Thyroid gland (tissue), 4 donors: ENCODE measurements around the gene PRPH. TPM values are rescaled to one million over a fixed set of nuclear protein-coding genes. Genes with fewer than 3 reads are reported as not detected.
"Not testable (repeated sequence)": the region's sequence is repeated elsewhere in the genome, so short reads cannot be mapped to it uniquely, and the experiment has no call there.

Source experiments
- DNase-seq, 2 donors: peaks; one replicate each; pipeline ENCODE4 v3.0.0-alpha.2; 2019
- H3K27ac ChIP-seq, 3 donors: fragments of 200-600 bp; sonication (generic); 1 replicate in 2 of 3; 2 replicates in 1 of 3; pipeline ENCODE4 v1.5.1; 2016 to 2019; ENCODE audit warnings: mild to moderate bottlenecking in 1 of 3, moderate library complexity in 1 of 3
- H3K27me3 ChIP-seq: fragments of 200-600 bp; sonication (generic); one replicate; pipeline ENCODE4 v1.5.1; 2019
- H3K36me3 ChIP-seq, 2 donors: fragments of 200-600 bp; sonication (generic); one replicate each; pipeline ENCODE4 v1.5.1; 2016 to 2019
- H3K4me1 ChIP-seq, 2 donors: fragments of 200-600 bp; sonication (generic); one replicate each; pipeline ENCODE4 v1.5.1; 2017 to 2019
- H3K4me3 ChIP-seq, 3 donors: fragments of 200-600 bp; sonication (generic); replicated peaks in 1 of 3; 1 replicate in 2 of 3; 2 replicates in 1 of 3; pipeline ENCODE4 v1.5.1; 2016; ENCODE audit warnings: mild to moderate bottlenecking in 1 of 3
- H3K9me3 ChIP-seq: fragments of 200-600 bp; sonication (generic); one replicate; pipeline ENCODE4 v1.5.1; 2017
- POLR2A ChIP-seq, 2 donors: fragments of 450-650 bp; IDR thresholded peaks; one replicate each; pipeline ENCODE4 v1.6.1; 2017; ENCODE audit warnings: antibody characterized with exemption in 2 of 2, mild to moderate bottlenecking in 2 of 2, moderate library complexity in 1 of 2
- WGBS, 2 donors: methylation state at CpG; one replicate each; pipeline ENCODE4 v1.1.5; 2017; 5-methylcytosine and 5-hydroxymethylcytosine counted together
- intact Hi-C: fragments of 100-400 bp; cut with DNase I; formaldehyde crosslinking; loops from one replicate; pipeline ENCODE4 v1.15.1; 2023
- total RNA-seq, 4 donors: library from RNA; depleted of rRNA; stranded (reverse); fragments of >200 nt; gene quantifications; one replicate each; pipeline ENCODE4 v1.2.3, GENCODE V29; 2016
- TF ChIP-seq, protein P1 (sequence below), 6 experiments: fragments of 200-600 bp in 3 of 6; fragments of 450-650 bp in 3 of 6; sonication (generic) in 3 of 6; IDR thresholded peaks; one replicate each; pipeline ENCODE4 v1.5.1; 2016 to 2019; ENCODE audit warnings: antibody characterized with exemption in 6 of 6, mild to moderate bottlenecking in 2 of 6, inconsistent platforms in 1 of 6, moderate library complexity in 1 of 6

PRPH gene
- total RNA-seq, 4 donors from 2014 or later: 0.67 TPM; not detected in 3

DNA sequence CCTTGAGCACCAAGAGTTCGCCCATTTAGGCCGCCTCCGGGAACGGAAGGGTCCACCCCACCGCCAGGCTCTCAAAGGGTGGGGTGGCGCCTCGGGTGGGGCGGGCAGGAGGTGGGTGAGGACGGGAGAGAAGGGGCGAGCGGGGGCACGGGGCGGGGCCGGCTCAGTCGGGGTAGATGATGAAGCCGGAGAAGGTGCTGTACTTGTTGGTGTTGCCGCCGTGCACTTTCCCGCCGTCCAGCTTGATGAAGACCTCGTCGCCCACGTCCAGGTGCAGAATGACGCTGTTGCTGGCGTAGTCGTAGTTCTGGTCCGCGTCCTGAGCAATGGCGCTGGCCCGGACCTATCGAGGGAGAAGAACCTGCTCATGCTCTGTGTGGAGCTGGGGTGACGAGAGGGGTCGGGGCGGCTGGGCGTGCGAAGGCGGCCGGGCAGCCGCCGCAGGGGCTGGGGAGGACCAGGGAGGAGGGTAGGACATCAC, 38.0 kb downstream of the PRPH start:
- no peak overlapping the region for H3K4me3 ChIP-seq
- no peaks in the 10 kb centered on the region for H3K9me3 ChIP-seq
- H3K27ac ChIP-seq: no peak overlapping the region
- no peaks in the 10 kb centered on the region for H3K36me3 ChIP-seq
- WGBS, 2 donors: 17 to 24% methylated on average over 17 to 33 of the region's 40 CpGs
- H3K27me3 ChIP-seq: peaks cover 7% of the 10 kb centered on the region
- intact Hi-C loops: loop anchor here (5.0 kb wide), 1 partner anchor 41 kb away; no protein-coding TSS in a partner anchor
- peak in 1 of 2 donors; percentile 12 for DNase-seq
- H3K4me1 ChIP-seq: peaks cover 3 to 27% of the 10 kb centered on the region in 2 donors
- no peak for TF ChIP-seq POLR2A (IDR thresholded peaks at IDR 0.05)
- TF ChIP-seq, protein P1, sequence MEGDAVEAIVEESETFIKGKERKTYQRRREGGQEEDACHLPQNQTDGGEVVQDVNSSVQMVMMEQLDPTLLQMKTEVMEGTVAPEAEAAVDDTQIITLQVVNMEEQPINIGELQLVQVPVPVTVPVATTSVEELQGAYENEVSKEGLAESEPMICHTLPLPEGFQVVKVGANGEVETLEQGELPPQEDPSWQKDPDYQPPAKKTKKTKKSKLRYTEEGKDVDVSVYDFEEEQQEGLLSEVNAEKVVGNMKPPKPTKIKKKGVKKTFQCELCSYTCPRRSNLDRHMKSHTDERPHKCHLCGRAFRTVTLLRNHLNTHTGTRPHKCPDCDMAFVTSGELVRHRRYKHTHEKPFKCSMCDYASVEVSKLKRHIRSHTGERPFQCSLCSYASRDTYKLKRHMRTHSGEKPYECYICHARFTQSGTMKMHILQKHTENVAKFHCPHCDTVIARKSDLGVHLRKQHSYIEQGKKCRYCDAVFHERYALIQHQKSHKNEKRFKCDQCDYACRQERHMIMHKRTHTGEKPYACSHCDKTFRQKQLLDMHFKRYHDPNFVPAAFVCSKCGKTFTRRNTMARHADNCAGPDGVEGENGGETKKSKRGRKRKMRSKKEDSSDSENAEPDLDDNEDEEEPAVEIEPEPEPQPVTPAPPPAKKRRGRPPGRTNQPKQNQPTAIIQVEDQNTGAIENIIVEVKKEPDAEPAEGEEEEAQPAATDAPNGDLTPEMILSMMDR (IDR thresholded peaks at IDR 0.05): no peak

GRCh38 chr12:49333778-49334177, 38.8 kb downstream of the PRPH start:
- H3K27ac ChIP-seq, H3K36me3 ChIP-seq, H3K9me3 ChIP-seq, DNase-seq, H3K27me3 ChIP-seq, H3K4me3 ChIP-seq: not testable (repeated sequence)
- 48 to 63% methylated on average over 21 of the region's 21 CpGs for WGBS, 2 donors
- intact Hi-C loops: loop anchor here (5.0 kb wide), 1 partner anchor 41 kb away; no protein-coding TSS in a partner anchor
- peaks cover 3 to 27% of the 10 kb centered on the region in 2 donors for H3K4me1 ChIP-seq

DNA sequence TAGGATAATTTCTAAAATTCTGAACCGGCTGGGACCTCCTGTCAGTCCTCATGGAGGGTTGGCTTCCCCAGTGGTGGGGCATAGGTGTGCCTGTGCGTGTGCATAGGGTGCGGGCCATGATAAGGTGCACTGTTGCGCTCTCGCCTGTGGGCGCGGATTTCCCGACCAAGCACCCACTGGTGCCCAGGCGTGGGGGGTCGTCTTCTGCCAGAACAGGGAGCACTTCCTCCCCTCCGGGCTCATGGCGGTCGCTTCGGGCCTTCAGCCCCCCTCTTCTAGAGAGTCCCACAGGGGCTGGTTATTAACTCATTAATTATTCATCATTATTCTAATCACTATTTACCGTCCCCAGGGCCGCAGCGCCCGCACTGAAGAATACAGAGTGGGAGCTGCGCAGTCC, 39.3 kb downstream of the PRPH start:
- TF ChIP-seq, protein P1 (IDR thresholded peaks at IDR 0.05): no peak
- peaks cover 7% of the 10 kb centered on the region for H3K27me3 ChIP-seq
- H3K36me3 ChIP-seq: no peaks in the 10 kb centered on the region
- no peaks in the 10 kb centered on the region for H3K9me3 ChIP-seq
- peaks cover 3 to 31% of the 10 kb centered on the region in 2 donors for H3K4me1 ChIP-seq
- H3K4me3 ChIP-seq: no peak overlapping the region
- no peak for DNase-seq
- intact Hi-C loops: loop anchor here (5.0 kb wide), 1 partner anchor 42 kb away; no protein-coding TSS in a partner anchor
- WGBS, 2 donors: 60 to 65% methylated on average over 19 of the region's 19 CpGs
- H3K27ac ChIP-seq: no peak overlapping the region

GRCh38 chr12:49334681-49335080, 39.7 kb downstream of the PRPH start:
- intact Hi-C loops: loop anchor here (5.0 kb wide), 1 partner anchor 42 kb away; no protein-coding TSS in a partner anchor
- Histone ChIP-seq H3K27me3 (peaks cover 7% of the 10 kb centered on the region), H3K36me3 (no peaks in the 10 kb centered on the region), H3K27ac (no peak overlapping the region), H3K4me3 (no peak overlapping the region), H3K4me1 (peaks cover 3 to 35% of the 10 kb centered on the region in 2 donors), H3K9me3 (no peaks in the 10 kb centered on the region)
- 71 to 75% methylated on average over 12 of the region's 12 CpGs for WGBS, 2 donors
- no peak for DNase-seq
- TF ChIP-seq, protein P1 (IDR thresholded peaks at IDR 0.05): no peak
- TF ChIP-seq POLR2A (IDR thresholded peaks at IDR 0.05): no peak

DNA sequence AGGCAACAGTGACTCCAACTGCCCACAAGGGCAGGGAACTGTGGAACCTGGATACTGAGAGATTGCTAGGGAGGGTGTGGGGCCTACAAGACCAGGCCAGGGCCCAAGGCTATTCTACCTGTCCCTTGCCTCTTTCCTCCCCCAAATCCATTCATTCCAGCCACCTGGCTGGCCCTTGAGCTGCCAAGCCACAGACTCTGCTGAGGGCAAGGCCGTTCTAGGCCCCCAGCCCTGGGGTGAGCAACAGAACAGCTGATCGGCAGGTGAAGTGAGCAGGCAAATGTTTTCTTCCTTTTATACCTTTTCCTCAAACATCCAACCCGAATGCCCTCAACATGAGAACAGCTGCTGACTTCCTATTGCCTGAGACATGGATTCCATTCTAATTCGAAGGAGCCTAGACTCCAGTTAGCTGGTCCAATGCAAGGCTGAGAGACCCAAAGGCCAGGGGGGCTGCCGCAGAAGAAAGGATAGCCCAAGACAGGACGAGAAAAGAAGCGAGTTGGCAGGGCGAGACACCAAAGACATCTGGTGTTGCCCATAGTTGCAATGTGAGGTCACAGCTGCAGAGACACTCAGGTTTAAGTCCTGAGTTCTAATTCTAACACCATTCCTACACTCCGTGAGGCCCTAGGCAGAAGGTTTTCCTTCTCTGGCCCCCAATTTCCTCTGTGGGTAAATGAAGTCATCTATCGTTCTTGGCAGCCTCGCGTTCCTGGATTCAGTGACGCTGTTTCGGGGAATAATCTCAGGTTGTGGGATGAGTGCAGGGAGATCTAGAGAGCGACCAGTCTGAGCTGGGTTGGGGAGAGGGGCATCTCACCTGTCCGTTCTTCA, 40.4 kb downstream of the PRPH start:
- H3K27me3 ChIP-seq: peaks cover 7% of the 10 kb centered on the region
- no peak for DNase-seq
- intact Hi-C loops: no loop called here

More for the DNA sequence above, 40.4 kb downstream of the PRPH start:
- no peaks in the 10 kb centered on the region for H3K36me3 ChIP-seq
- H3K9me3 ChIP-seq: no peaks in the 10 kb centered on the region
- WGBS, 2 donors: 79 to 83% methylated on average over 16 of the region's 16 CpGs
- no peak overlapping the region for H3K27ac ChIP-seq
- no peak for TF ChIP-seq POLR2A (IDR thresholded peaks at IDR 0.05)
- TF ChIP-seq, protein P1 (IDR thresholded peaks at IDR 0.05): no peak
- peaks cover 3 to 37% of the 10 kb centered on the region in 2 donors for H3K4me1 ChIP-seq
- H3K4me3 ChIP-seq: no peak overlapping the region
